Activated CD4-positive, alpha-beta T cell treated with anti-CD3 and anti-CD28 coated beads for 36 hours (primary cell): ENCODE measurements around the gene TFAP2C. TPM values are rescaled to one million over a fixed set of nuclear protein-coding genes. Genes with fewer than 3 reads are reported as not detected.

Experiments used
- ATAC-seq: fragments of 200-7000 bp; cut with Tn5 transposase; one replicate; pipeline ENCODE4 v1.10.0; 2021; ENCODE audit warnings: mild to moderate bottlenecking, moderate library complexity
- CTCF ChIA-PET: fragments of 350-600 bp; sonication (Branson Sonifier 250); formaldehyde crosslinking; loops from one replicate; lab custom pipeline; 2021; ENCODE audit warnings: antibody characterized with exemption; lab: Charles Lee
- POLR2A ChIA-PET: fragments of 350-600 bp; sonication (Branson Sonifier 250); formaldehyde crosslinking; loops from one replicate; lab custom pipeline; 2021; ENCODE audit warnings: antibody characterized with exemption, inconsistent platforms; lab: Charles Lee
- DNase-seq: peaks from one replicate; pipeline ENCODE4 v3.0.0-alpha.2; 2020
- H3K27ac Mint-ChIP-seq: one replicate; pipeline ENCODE4 v1.8.0; 2021; ENCODE audit warnings: mixed read lengths
- H3K27me3 Mint-ChIP-seq: one replicate; pipeline ENCODE4 v1.8.0; 2021; ENCODE audit warnings: mixed read lengths
- H3K36me3 Mint-ChIP-seq: one replicate; pipeline ENCODE4 v1.8.0; 2021; ENCODE audit warnings: low read depth, mixed read lengths
- H3K4me1 Mint-ChIP-seq: one replicate; pipeline ENCODE4 v1.8.0; 2021; ENCODE audit warnings: mixed read lengths
- H3K4me3 Mint-ChIP-seq: one replicate; pipeline ENCODE4 v1.8.0; 2021; ENCODE audit warnings: mild to moderate bottlenecking, moderate library complexity, mixed read lengths
- H3K9me3 Mint-ChIP-seq: one replicate; pipeline ENCODE4 v1.8.0; 2021; ENCODE audit warnings: low read depth, mixed read lengths
- intact Hi-C, 2 experiments: fragments of 100-400 bp; cut with DNase I in 1 of 2; cut with micrococcal nuclease in 1 of 2; formaldehyde crosslinking; loops; one replicate each; pipeline versions ENCODE4 v1.14.2 to v1.15.1; 2022 to 2024; cut with DNase I, micrococcal nuclease
- total RNA-seq, 2 experiments: library from RNA; stranded (reverse); gene quantifications; one replicate each; pipeline ENCODE4 v1.2.3, GENCODE V29; 2021

Gene TFAP2C
- total RNA-seq, 2 experiments from 2014 or later = not detected

GRCh38 chr20:56595746-56596475, 33.2 kb upstream of the TFAP2C start:
- ChIA-PET POLR2A (interaction anchor here (0.7 kb wide), 1 partner anchor 202 kb away, joined by 4 read pairs; no protein-coding TSS in a partner anchor), CTCF (no interaction called here)
- intact Hi-C loops = no loop called here
- H3K27me3 Mint-ChIP-seq = no peaks in the 10 kb centered on the region
- no peak overlapping the region for H3K4me3 Mint-ChIP-seq
- no peaks in the 10 kb centered on the region for H3K9me3 Mint-ChIP-seq
- H3K36me3 Mint-ChIP-seq = no peaks in the 10 kb centered on the region
- H3K4me1 Mint-ChIP-seq = no peaks in the 10 kb centered on the region
- ATAC-seq = no peak
- DNase-seq = no peak
- no peak overlapping the region for H3K27ac Mint-ChIP-seq

GRCh38 chr20:56601166-56601565, 27.9 kb upstream of the TFAP2C start:
- intact Hi-C loops = no loop called here
- no peaks in the 10 kb centered on the region for H3K27me3 Mint-ChIP-seq
- no peaks in the 10 kb centered on the region for H3K36me3 Mint-ChIP-seq
- ChIA-PET POLR2A (no interaction called here), CTCF (no interaction called here)
- H3K4me1 Mint-ChIP-seq = no peaks in the 10 kb centered on the region
- ATAC-seq (no peak), DNase-seq (no peak)
- H3K4me3 Mint-ChIP-seq = no peak overlapping the region
- H3K9me3 Mint-ChIP-seq = no peaks in the 10 kb centered on the region
- no peak overlapping the region for H3K27ac Mint-ChIP-seq

- Mint-ChIP-seq H3K4me1 (no peaks in the 10 kb centered on the region), H3K36me3 (no peaks in the 10 kb centered on the region), H3K27ac (no peak overlapping the region), H3K4me3 (no peak overlapping the region), H3K9me3 (no peaks in the 10 kb centered on the region), H3K27me3 (no peaks in the 10 kb centered on the region)
- ChIA-PET POLR2A (no interaction called here), CTCF (no interaction called here)
- intact Hi-C loops = no loop called here
- ATAC-seq = no peak
- DNase-seq = no peak
These were observed 24.4 kb upstream of the TFAP2C start for GRCh38 chr20:56604673-56605072.

- Mint-ChIP-seq H3K4me3 (no peak overlapping the region), H3K36me3 (no peaks in the 10 kb centered on the region), H3K4me1 (no peaks in the 10 kb centered on the region), H3K9me3 (no peaks in the 10 kb centered on the region), H3K27ac (no peak overlapping the region), H3K27me3 (no peaks in the 10 kb centered on the region)
- POLR2A ChIA-PET = no interaction called here
- CTCF ChIA-PET = no interaction called here
- ATAC-seq (no peak), DNase-seq (no peak)
- intact Hi-C loops = no loop called here
These were observed 23.7 kb upstream of the TFAP2C start for GRCh38 chr20:56605261-56605996.

GRCh38 chr20:56606174-56606945, 22.7 kb upstream of the TFAP2C start:
- H3K36me3 Mint-ChIP-seq = no peaks in the 10 kb centered on the region
- ChIA-PET CTCF (no interaction called here), POLR2A (no interaction called here)
- H3K4me3 Mint-ChIP-seq = no peak overlapping the region
- ATAC-seq (no peak), DNase-seq (no peak)
- H3K27ac Mint-ChIP-seq = no peak overlapping the region
- no peaks in the 10 kb centered on the region for H3K27me3 Mint-ChIP-seq
- H3K9me3 Mint-ChIP-seq = no peaks in the 10 kb centered on the region
- no peaks in the 10 kb centered on the region for H3K4me1 Mint-ChIP-seq
- intact Hi-C loops = no loop called here

GRCh38 chr20:56607061-56607704, 21.9 kb upstream of the TFAP2C start:
- no peaks in the 10 kb centered on the region for H3K36me3 Mint-ChIP-seq
- DNase-seq (no peak), ATAC-seq (no peak)
- no peaks in the 10 kb centered on the region for H3K9me3 Mint-ChIP-seq
- ChIA-PET POLR2A (no interaction called here), CTCF (no interaction called here)
- no peak overlapping the region for H3K27ac Mint-ChIP-seq
- intact Hi-C loops = no loop called here
- H3K27me3 Mint-ChIP-seq = no peaks in the 10 kb centered on the region
- H3K4me3 Mint-ChIP-seq = no peak overlapping the region
- H3K4me1 Mint-ChIP-seq = no peaks in the 10 kb centered on the region

- ATAC-seq (no peak), DNase-seq (no peak)
- POLR2A ChIA-PET = no interaction called here
- no peaks in the 10 kb centered on the region for H3K4me1 Mint-ChIP-seq
- no peaks in the 10 kb centered on the region for H3K27me3 Mint-ChIP-seq
- H3K9me3 Mint-ChIP-seq = no peaks in the 10 kb centered on the region
- H3K27ac Mint-ChIP-seq = no peak overlapping the region
- intact Hi-C loops = no loop called here
- H3K4me3 Mint-ChIP-seq = no peak overlapping the region
- H3K36me3 Mint-ChIP-seq = no peaks in the 10 kb centered on the region
- CTCF ChIA-PET = interaction anchor here (1.0 to 1.1 kb wide), 2 partner anchors 13 to 18 kb away, joined by 3 read pairs; no protein-coding TSS in a partner anchor
These were observed 20.7 kb upstream of the TFAP2C start for GRCh38 chr20:56608376-56608775.

GRCh38 chr20:56609321-56609720, 19.8 kb upstream of the TFAP2C start:
- DNase-seq = no peak
- intact Hi-C loops = no loop called here

GRCh38 chr20:56610098-56610497, 19.0 kb upstream of the TFAP2C start:
- Mint-ChIP-seq H3K4me3 (no peak overlapping the region), H3K27me3 (no peaks in the 10 kb centered on the region), H3K27ac (no peak overlapping the region), H3K9me3 (no peaks in the 10 kb centered on the region), H3K36me3 (no peaks in the 10 kb centered on the region), H3K4me1 (no peaks in the 10 kb centered on the region)
- intact Hi-C loops = no loop called here
- POLR2A ChIA-PET = no interaction called here
- CTCF ChIA-PET = no interaction called here
- no peak for ATAC-seq
- DNase-seq = no peak

More at GRCh38 chr20:56609321-56609720, 19.8 kb upstream of the TFAP2C start:
- H3K36me3 Mint-ChIP-seq = no peaks in the 10 kb centered on the region
- ChIA-PET POLR2A (no interaction called here), CTCF (no interaction called here)
- H3K27ac Mint-ChIP-seq = no peak overlapping the region
- no peaks in the 10 kb centered on the region for H3K27me3 Mint-ChIP-seq
- no peak overlapping the region for H3K4me3 Mint-ChIP-seq
- no peaks in the 10 kb centered on the region for H3K4me1 Mint-ChIP-seq
- no peaks in the 10 kb centered on the region for H3K9me3 Mint-ChIP-seq
- no peak for ATAC-seq

GRCh38 chr20:56614196-56614595, 14.9 kb upstream of the TFAP2C start:
- H3K4me1 Mint-ChIP-seq = no peaks in the 10 kb centered on the region
- no peak for ATAC-seq
- intact Hi-C loops = no loop called here
- ChIA-PET POLR2A (interaction anchor here (0.6 kb wide), 1 partner anchor 56 kb away, joined by 6 read pairs; no protein-coding TSS in a partner anchor), CTCF (interaction anchor here (0.6 kb wide), 1 partner anchor 277 kb away, joined by 3 read pairs; no protein-coding TSS in a partner anchor)
- H3K36me3 Mint-ChIP-seq = no peaks in the 10 kb centered on the region
- no peaks in the 10 kb centered on the region for H3K9me3 Mint-ChIP-seq
- no peaks in the 10 kb centered on the region for H3K27me3 Mint-ChIP-seq
- no peak overlapping the region for H3K4me3 Mint-ChIP-seq
- H3K27ac Mint-ChIP-seq = no peak overlapping the region
- no peak for DNase-seq

GRCh38 chr20:56616716-56617115, 12.4 kb upstream of the TFAP2C start:
- ChIA-PET CTCF (no interaction called here), POLR2A (no interaction called here)
- Mint-ChIP-seq H3K4me3 (no peak overlapping the region), H3K9me3 (no peaks in the 10 kb centered on the region), H3K4me1 (no peaks in the 10 kb centered on the region), H3K27ac (no peak overlapping the region), H3K27me3 (no peaks in the 10 kb centered on the region), H3K36me3 (no peaks in the 10 kb centered on the region)
- intact Hi-C loops = no loop called here
- DNase-seq (no peak), ATAC-seq (no peak)
